K562 (cell line): Measurements from ENCODE around the gene PSMC6.

Source experiments
- ATF3 ChIP-seq, 2 experiments: fragments of 450-650 bp in 1 of 2; sonication (generic) in 1 of 2; formaldehyde crosslinking in 1 of 2; IDR thresholded peaks in 1 of 2; conservative IDR thresholded peaks in 1 of 2; 2 replicates each; pipeline versions ENCODE4 v1.6.1 to v1.8.1; 2016 to 2023; ENCODE audit warnings: mild to moderate bottlenecking in 2 of 2, moderate library complexity in 2 of 2, inconsistent platforms in 1 of 2, missing genetic modification reagents in 1 of 2
- CEBPB ChIP-seq: fragments of 450-650 bp; IDR thresholded peaks from 2 replicates; pipeline ENCODE4 v1.6.1; 2016; ENCODE audit warnings: missing genetic modification characterization, missing compliant biosample characterization
- EP300 ChIP-seq: IDR thresholded peaks from 2 replicates; pipeline ENCODE4 v1.6.1; 2012; ENCODE audit warnings: low read length, improper control_type of control experiment
- PBX2 ChIP-seq, 2 experiments: IDR thresholded peaks in 1 of 2; conservative IDR thresholded peaks in 1 of 2; 2 replicates each; pipeline ENCODE4 v1.6.1; 2016; ENCODE audit warnings: low read depth in 2 of 2, mild to moderate bottlenecking in 1 of 2, missing compliant biosample characterization in 1 of 2, missing genetic modification characterization in 1 of 2, moderate library complexity in 1 of 2
- PCBP2 ChIP-seq: fragments of 200-400 bp; formaldehyde crosslinking; IDR thresholded peaks from 2 replicates; pipeline ENCODE4 v1.6.1; 2018; ENCODE audit warnings: low read length, low read depth, mild to moderate bottlenecking, moderate library complexity; ENCODE audit not compliant: poor library complexity, severe bottlenecking
- RBFOX2 ChIP-seq: fragments of 200-400 bp; formaldehyde crosslinking; IDR thresholded peaks from 2 replicates; pipeline ENCODE4 v1.6.1; 2017; ENCODE audit warnings: low read depth, mild to moderate bottlenecking, low read length, moderate library complexity
- RFX5 ChIP-seq: IDR thresholded peaks from 2 replicates; pipeline ENCODE4 v1.6.1; 2011; ENCODE audit warnings: low read depth, mild to moderate bottlenecking, improper control_type of control experiment, low read length
- SIN3A ChIP-seq, 2 experiments: fragments of 150-350 bp in 1 of 2; IDR thresholded peaks; 2 replicates each; pipeline ENCODE4 v1.6.1; 2011 to 2016; ENCODE audit warnings: borderline replicate concordance in 2 of 2, low read depth in 2 of 2, low read length in 2 of 2, mild to moderate bottlenecking in 2 of 2, moderate library complexity in 2 of 2; ENCODE audit not compliant: control insufficient read depth in 1 of 2
- ZFP36 ChIP-seq: fragments of 150-350 bp; IDR thresholded peaks from 2 replicates; pipeline ENCODE4 v1.6.1; 2018; ENCODE audit warnings: low read length, low read depth; ENCODE audit not compliant: partially characterized antibody
- ZNF3 ChIP-seq: fragments of 250-450 bp; sonication (Bioruptor Pico); IDR thresholded peaks from 2 replicates; pipeline ENCODE4 v1.5.0; 2021; ENCODE audit warnings: mild to moderate bottlenecking, moderate library complexity
- TF ChIP-seq, protein P1 (sequence below): sonication (generic); formaldehyde crosslinking; IDR thresholded peaks from 2 replicates; pipeline ENCODE4 v1.4.0; 2020; ENCODE audit warnings: mild to moderate bottlenecking, missing genetic modification reagents
- TF ChIP-seq, protein P2 (sequence below), 2 experiments: fragments of 450-650 bp; formaldehyde crosslinking in 1 of 2; IDR thresholded peaks; 2 replicates each; pipeline versions ENCODE4 v1.4.0 to v1.6.1; 2014 to 2020; ENCODE audit warnings: mild to moderate bottlenecking in 2 of 2, borderline replicate concordance in 1 of 2, low read depth in 1 of 2
- TF ChIP-seq, protein P3 (sequence below): sonication (generic); formaldehyde crosslinking; IDR thresholded peaks from 2 replicates; pipeline ENCODE4 v1.8.1; 2023; ENCODE audit warnings: mild to moderate bottlenecking, missing genetic modification reagents
- TF ChIP-seq, protein P4 (sequence below), 3 experiments: IDR thresholded peaks in 2 of 3; conservative IDR thresholded peaks in 1 of 3; 2 replicates each; pipeline ENCODE4 v1.5.1; 2011 to 2012; ENCODE audit warnings: low read length in 3 of 3, mild to moderate bottlenecking in 3 of 3, control low read depth in 2 of 3, improper control_type of control experiment in 1 of 3, inconsistent platforms in 1 of 3, low read depth in 1 of 3, mixed read lengths in 1 of 3, moderate library complexity in 1 of 3; ENCODE audit not compliant: insufficient read depth in 2 of 3

DNA sequence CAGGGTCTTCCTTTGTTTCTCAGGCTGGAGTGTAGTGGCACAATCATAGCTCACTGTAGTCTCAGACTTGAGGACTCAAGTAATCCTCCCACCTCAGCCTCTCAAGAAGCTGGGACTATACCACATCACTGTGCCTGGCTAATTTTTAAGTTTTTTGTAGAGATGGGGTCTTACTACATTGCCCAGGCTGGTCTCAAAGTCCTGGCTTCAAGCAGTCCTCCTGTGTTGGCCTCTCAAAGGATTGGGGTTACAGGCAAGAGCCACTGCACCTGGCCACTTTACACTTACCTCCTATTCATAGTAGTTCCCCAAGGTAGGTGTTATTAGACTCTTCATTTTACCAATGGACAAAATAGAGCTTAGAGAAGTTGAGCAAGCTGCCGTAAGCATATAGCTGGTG is 52.1 kb downstream of the PSMC6 start:
- TF ChIP-seq PCBP2 (no peak), SIN3A (IDR thresholded peaks at IDR 0.05; ENCODE audit: borderline replicate concordance in 2 of 2, control insufficient read depth in 1 of 2, low read depth in 2 of 2, low read length in 2 of 2) (no peak), ZFP36 (no peak), ATF3 (IDR thresholded peaks at IDR 0.05) (no peak), ATF3 (CRISPR knock-in tag; conservative IDR thresholded peaks at IDR 0.05) (no peak), EP300 (no peak), ZNF3 (CRISPR knock-in tag) (no peak), PBX2 (CRISPR knock-in tag; IDR thresholded peaks at IDR 0.05; ENCODE audit: low read depth) (no peak), PBX2 (tag; conservative IDR thresholded peaks at IDR 0.05; ENCODE audit: low read depth) (no peak), CEBPB (tag) (no peak), RFX5 (no peak), RBFOX2 (no peak)
- TF ChIP-seq, protein P1, sequence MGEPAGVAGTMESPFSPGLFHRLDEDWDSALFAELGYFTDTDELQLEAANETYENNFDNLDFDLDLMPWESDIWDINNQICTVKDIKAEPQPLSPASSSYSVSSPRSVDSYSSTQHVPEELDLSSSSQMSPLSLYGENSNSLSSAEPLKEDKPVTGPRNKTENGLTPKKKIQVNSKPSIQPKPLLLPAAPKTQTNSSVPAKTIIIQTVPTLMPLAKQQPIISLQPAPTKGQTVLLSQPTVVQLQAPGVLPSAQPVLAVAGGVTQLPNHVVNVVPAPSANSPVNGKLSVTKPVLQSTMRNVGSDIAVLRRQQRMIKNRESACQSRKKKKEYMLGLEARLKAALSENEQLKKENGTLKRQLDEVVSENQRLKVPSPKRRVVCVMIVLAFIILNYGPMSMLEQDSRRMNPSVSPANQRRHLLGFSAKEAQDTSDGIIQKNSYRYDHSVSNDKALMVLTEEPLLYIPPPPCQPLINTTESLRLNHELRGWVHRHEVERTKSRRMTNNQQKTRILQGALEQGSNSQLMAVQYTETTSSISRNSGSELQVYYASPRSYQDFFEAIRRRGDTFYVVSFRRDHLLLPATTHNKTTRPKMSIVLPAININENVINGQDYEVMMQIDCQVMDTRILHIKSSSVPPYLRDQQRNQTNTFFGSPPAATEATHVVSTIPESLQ (CRISPR knock-in tag): no peak
- TF ChIP-seq, protein P2, sequence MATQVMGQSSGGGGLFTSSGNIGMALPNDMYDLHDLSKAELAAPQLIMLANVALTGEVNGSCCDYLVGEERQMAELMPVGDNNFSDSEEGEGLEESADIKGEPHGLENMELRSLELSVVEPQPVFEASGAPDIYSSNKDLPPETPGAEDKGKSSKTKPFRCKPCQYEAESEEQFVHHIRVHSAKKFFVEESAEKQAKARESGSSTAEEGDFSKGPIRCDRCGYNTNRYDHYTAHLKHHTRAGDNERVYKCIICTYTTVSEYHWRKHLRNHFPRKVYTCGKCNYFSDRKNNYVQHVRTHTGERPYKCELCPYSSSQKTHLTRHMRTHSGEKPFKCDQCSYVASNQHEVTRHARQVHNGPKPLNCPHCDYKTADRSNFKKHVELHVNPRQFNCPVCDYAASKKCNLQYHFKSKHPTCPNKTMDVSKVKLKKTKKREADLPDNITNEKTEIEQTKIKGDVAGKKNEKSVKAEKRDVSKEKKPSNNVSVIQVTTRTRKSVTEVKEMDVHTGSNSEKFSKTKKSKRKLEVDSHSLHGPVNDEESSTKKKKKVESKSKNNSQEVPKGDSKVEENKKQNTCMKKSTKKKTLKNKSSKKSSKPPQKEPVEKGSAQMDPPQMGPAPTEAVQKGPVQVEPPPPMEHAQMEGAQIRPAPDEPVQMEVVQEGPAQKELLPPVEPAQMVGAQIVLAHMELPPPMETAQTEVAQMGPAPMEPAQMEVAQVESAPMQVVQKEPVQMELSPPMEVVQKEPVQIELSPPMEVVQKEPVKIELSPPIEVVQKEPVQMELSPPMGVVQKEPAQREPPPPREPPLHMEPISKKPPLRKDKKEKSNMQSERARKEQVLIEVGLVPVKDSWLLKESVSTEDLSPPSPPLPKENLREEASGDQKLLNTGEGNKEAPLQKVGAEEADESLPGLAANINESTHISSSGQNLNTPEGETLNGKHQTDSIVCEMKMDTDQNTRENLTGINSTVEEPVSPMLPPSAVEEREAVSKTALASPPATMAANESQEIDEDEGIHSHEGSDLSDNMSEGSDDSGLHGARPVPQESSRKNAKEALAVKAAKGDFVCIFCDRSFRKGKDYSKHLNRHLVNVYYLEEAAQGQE (IDR thresholded peaks at IDR 0.05; ENCODE audit: borderline replicate concordance): no peak
- TF ChIP-seq, protein P2 (CRISPR knock-in tag; IDR thresholded peaks at IDR 0.05; ENCODE audit: low read depth): no peak
- TF ChIP-seq, protein P3, sequence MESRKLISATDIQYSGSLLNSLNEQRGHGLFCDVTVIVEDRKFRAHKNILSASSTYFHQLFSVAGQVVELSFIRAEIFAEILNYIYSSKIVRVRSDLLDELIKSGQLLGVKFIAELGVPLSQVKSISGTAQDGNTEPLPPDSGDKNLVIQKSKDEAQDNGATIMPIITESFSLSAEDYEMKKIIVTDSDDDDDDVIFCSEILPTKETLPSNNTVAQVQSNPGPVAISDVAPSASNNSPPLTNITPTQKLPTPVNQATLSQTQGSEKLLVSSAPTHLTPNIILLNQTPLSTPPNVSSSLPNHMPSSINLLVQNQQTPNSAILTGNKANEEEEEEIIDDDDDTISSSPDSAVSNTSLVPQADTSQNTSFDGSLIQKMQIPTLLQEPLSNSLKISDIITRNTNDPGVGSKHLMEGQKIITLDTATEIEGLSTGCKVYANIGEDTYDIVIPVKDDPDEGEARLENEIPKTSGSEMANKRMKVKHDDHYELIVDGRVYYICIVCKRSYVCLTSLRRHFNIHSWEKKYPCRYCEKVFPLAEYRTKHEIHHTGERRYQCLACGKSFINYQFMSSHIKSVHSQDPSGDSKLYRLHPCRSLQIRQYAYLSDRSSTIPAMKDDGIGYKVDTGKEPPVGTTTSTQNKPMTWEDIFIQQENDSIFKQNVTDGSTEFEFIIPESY (CRISPR knock-in tag): no peak
- TF ChIP-seq, protein P4, sequence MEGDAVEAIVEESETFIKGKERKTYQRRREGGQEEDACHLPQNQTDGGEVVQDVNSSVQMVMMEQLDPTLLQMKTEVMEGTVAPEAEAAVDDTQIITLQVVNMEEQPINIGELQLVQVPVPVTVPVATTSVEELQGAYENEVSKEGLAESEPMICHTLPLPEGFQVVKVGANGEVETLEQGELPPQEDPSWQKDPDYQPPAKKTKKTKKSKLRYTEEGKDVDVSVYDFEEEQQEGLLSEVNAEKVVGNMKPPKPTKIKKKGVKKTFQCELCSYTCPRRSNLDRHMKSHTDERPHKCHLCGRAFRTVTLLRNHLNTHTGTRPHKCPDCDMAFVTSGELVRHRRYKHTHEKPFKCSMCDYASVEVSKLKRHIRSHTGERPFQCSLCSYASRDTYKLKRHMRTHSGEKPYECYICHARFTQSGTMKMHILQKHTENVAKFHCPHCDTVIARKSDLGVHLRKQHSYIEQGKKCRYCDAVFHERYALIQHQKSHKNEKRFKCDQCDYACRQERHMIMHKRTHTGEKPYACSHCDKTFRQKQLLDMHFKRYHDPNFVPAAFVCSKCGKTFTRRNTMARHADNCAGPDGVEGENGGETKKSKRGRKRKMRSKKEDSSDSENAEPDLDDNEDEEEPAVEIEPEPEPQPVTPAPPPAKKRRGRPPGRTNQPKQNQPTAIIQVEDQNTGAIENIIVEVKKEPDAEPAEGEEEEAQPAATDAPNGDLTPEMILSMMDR (IDR thresholded peaks at IDR 0.05 in 2 of 3, conservative IDR thresholded peaks at IDR 0.05 in 1 of 3; ENCODE audit: insufficient read depth in 2 of 3, low read depth in 1 of 3, low read length in 3 of 3): no peak
